EH (cell line): Measurements from ENCODE around the gene RNF123.
"Not testable (repeated sequence)": the region's sequence is repeated elsewhere in the genome, so short reads cannot be mapped to it uniquely, and the experiment has no call there.

Experiments
- DNase-seq: peaks from one replicate; pipeline ENCODE4 v3.0.0-alpha.2; 2015; ENCODE audit warnings: low read depth

RNF123 gene

GRCh38 chr3:49681232-49681522, 8.2 kb upstream of the RNF123 start:
- DNase-seq = no peak

DNA sequence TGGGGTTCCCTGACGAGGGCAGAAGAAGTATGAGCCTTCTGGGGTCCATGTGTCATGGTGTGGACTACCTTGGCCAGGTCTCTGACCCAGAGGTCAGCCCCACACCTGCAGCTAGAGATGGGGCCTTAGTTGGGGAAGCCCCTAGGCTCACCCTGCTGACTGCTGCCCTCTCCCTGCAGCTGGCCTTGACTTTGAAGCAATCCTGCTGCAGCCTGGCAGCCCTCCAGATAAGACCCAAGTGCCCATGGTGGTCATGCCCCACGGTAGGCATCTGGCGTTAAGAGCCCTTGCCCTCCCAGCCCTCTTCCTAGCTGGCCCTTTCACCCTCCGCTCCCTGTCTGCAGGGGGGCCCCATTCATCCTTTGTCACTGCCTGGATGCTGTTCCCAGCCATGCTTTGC, 7.8 kb upstream of the RNF123 start:
- DNase-seq = no peak

GRCh38 chr3:49683162-49683561, 6.2 kb upstream of the RNF123 start:
- DNase-seq = no peak

DNA sequence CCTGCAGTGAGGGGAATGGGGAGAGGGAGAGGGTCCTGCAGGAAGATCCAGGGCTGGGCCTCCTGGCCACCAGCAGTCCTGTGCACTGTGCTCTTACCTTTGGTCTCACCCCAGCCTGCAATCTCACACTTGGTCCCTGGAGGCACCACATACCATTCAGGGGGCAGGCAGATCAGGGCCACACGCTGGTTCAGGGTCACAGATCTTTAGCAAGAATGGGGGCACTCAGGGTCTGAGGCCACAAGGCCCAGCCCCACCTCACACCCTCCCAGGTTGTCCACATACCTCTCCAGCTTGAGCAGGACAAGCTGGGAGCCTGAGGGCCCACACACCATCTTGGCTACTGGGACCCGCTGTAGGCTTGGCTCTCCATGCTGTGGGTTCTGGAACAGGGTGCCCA, 4.9 kb upstream of the RNF123 start:
- not testable (repeated sequence) for DNase-seq

DNA sequence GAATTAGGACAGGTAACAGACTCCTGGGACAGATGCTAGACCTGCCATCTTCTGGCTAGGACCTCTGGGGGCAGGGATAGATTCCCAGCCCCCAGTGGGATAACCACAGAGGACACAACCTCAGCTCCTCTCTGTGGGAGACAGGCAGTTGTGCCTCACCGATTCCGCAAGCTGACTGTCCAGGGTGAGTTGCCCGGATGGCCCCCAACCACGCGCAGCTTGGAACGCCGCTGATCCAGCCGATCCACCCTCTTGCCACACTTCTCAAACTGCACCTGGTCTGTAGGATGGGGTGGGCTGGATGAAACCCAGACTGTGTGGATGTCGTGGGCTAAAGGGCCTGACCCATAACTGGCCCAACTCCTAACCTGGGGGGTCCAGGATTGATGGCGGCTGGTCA, 4.3 kb upstream of the RNF123 start:
- not testable (repeated sequence) for DNase-seq

GRCh38 chr3:49685846-49686245, 3.5 kb upstream of the RNF123 start:
- not testable (repeated sequence) for DNase-seq

DNA sequence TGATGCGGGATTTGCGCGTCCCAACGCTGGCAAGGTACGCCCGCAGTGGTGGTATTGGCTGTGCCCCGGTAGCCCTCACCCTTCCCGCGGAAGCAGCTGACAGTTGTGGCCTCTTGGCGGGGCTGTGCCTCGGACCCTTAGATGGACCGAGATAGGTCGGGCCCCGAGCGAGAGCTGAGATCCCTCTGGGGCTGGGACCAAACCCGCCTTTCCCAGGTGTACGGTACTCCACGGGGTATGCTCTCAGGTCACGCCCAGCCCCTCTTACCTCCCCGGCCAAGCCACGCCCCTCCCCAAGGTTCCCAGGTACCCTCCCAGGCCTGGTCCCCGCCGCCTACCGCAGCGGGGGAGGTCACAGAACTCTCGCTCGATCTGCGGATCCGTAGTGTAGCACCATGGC, 3.0 kb upstream of the RNF123 start:
- not testable (repeated sequence) for DNase-seq

- peak; percentile 63 for DNase-seq
Observed at GRCh38 chr3:49686769-49687423, 2.5 kb upstream of the RNF123 start.

- DNase-seq = not testable (repeated sequence)
Observed at GRCh38 chr3:49687424-49687795, 1.9 kb upstream of the RNF123 start.

GRCh38 chr3:49688338-49689045, 865 bp upstream of the RNF123 start:
- not testable (repeated sequence) for DNase-seq

DNA sequence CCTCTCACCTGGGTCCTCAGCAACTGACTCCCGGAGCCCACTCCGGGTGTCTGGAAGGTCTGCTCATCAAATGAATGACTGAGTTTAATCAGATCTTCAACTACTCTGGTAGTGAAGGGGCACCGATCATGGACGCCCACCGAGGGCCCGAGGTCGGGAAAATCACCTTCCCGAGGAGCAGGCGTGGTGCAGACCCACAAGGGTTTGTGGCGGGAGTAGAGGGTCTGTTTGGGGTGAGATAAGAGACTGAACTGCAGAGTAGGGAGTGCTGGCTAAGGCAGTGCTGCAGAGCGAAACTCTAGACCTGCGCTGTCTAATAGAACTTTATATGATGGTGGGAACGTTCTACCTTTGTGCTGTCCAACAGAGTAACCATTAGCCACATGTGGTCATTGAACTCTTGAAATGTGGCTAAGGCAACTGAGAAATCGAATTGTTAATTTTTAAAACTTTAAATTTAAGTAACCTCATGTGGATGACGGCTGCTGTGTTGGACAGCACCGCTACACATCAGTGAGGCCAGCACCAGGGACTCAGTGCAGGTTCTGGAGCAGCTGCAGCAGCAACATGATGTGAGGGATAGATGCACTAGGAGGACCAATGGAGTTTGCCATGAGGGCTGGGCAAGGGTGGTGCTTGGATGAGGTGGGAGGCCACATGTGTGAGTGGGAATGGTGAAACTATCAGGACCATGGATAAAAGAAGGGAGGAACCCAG, 709 bp downstream of the RNF123 start:
- DNase-seq = not testable (repeated sequence)

GRCh38 chr3:49690856-49691255, 1.5 kb downstream of the RNF123 start:
- DNase-seq = not testable (repeated sequence)

GRCh38 chr3:49691481-49691880, 2.1 kb downstream of the RNF123 start:
- not testable (repeated sequence) for DNase-seq

- not testable (repeated sequence) for DNase-seq
Observed at GRCh38 chr3:49694409-49695070, 5.2 kb downstream of the RNF123 start.

DNA sequence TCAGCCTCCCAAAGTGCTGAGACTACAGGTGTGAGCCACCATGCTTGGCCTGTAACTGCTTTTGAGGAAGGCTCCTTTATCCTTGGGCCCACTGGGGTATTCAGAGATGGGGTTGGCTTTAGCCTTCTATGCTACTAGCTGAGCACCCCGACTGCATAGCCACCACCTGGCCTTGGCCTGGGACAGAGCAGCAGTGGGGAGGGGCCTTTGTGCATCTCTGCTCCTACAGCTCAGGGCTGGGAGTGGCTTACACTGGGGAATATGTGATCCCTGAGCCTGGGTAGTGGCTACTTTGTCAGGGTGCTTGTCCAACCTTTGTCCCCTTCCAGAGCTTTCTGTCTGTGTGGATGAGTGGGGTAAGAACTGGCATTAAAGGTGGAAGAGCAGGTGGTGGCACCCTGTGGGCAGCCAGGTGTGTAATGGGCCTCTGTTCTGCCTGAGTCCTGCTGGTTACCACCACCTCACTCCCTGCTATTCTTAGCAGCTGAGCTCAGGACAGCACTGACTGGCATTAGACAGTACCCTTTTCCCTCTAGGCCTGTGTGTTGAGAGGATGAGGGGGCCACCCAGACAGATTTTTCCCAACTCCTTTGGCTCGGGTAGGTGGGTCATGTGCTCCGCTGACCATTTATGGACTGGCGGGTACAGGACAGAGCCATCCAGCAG, 6.1 kb downstream of the RNF123 start:
- DNase-seq = not testable (repeated sequence)

- peak; percentile 48 for DNase-seq
Observed at GRCh38 chr3:49699281-49699979, 10.1 kb downstream of the RNF123 start.

- DNase-seq = no peak
Observed at GRCh38 chr3:49700014-49700413, 10.7 kb downstream of the RNF123 start.

GRCh38 chr3:49700453-49701128, 11.2 kb downstream of the RNF123 start:
- no peak for DNase-seq

- DNase-seq = no peak
Observed at GRCh38 chr3:49701388-49702077, 12.2 kb downstream of the RNF123 start.

DNA sequence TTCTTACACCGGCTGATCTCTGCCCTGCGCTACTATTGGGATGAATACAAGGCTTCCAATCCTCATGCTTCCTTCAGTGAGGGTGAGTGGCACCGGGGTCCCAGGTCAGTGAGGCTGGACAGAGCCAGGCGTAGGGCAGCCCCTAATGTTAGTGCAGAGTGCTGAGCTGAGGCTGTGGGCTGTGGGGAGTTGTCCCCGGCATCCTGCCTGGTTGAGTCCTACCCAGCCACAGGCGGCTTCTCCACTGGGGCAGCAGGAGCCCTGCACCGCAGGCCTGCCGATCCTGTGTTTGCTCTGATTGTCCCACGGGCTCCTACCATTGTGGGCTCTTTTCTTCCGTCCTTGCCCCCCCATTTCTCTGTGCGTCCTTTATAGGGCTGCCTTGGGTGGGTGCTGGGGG, 13.3 kb downstream of the RNF123 start:
- no peak for DNase-seq
